Heart left ventricle (tissue), 13 donors: ENCODE results near the gene KCNH8.

Experiments used
- POLR2A ChIP-seq, 2 donors: fragments of 450-650 bp; IDR thresholded peaks; one replicate each; pipeline ENCODE4 v1.6.1; 2017; ENCODE audit warnings: antibody characterized with exemption in 2 of 2, mild to moderate bottlenecking in 2 of 2, moderate library complexity in 2 of 2
- TF ChIP-seq, protein P1 (sequence below), 12 donors: fragments of 200-600 bp; sonication (generic) in 4 of 12; IDR thresholded peaks; one replicate each; pipeline versions ENCODE4 v1.5.0 to v1.8.0; 2018 to 2022; ENCODE audit warnings: antibody characterized with exemption in 12 of 12, mild to moderate bottlenecking in 5 of 12
- donor health status: ischemic (EF 13 %, LVEDD 7.1; RV severe dilation, severe dysfunction).
- donor health status: DM: no; HTN: yes; CAD: no.
- donor health status: DM: no; HTN: no; CAD: no.
- donor health status: ischemic (EF 25% LVEDD 6.9; RV normal size, moderate dysfunction).
- donor health status: ischemic (EF 25% LVEDD 5.7; RV mildly dilated, moderate dysfunction).
- donor health status: ischemic (EF 35%, LVEDD 5.7; RV mildly dilated, moderate dysfunction).
- donor health status: nonischemic (EF 11% LVEDD 7.7; RV severe dilation, severe dysfunction).
- donor health status: DM: yes; HTN: yes; CAD: no.
- donor health status: PGD.
- donor health status: ischemic (EF 29% LVEDD 5.4; RV normal size, mild dysfunction).
- donor health status: nonischemic (EF 23%, LVEDD 6.1; RV moderate dilation, normal function).

DNA sequence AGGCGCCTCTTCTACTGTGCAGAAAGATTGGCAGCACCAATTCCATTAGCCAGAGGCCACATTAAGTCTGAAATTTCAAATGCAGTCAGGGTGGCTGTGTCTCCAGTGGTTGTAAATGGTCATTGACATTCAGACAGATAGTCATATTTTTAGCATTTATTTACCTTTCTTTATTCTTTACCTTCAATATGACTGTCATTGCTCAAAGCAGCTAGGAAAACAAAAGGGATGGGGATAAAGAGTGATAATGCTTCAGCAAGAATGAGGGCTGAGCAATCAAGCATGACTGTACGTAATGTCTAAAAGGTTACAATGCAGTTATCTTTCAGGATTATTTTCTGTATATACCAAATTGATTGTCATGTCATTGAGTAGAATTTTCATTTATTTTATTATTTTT lies 425.3 kb downstream of the KCNH8 start:
- TF ChIP-seq, protein P1, sequence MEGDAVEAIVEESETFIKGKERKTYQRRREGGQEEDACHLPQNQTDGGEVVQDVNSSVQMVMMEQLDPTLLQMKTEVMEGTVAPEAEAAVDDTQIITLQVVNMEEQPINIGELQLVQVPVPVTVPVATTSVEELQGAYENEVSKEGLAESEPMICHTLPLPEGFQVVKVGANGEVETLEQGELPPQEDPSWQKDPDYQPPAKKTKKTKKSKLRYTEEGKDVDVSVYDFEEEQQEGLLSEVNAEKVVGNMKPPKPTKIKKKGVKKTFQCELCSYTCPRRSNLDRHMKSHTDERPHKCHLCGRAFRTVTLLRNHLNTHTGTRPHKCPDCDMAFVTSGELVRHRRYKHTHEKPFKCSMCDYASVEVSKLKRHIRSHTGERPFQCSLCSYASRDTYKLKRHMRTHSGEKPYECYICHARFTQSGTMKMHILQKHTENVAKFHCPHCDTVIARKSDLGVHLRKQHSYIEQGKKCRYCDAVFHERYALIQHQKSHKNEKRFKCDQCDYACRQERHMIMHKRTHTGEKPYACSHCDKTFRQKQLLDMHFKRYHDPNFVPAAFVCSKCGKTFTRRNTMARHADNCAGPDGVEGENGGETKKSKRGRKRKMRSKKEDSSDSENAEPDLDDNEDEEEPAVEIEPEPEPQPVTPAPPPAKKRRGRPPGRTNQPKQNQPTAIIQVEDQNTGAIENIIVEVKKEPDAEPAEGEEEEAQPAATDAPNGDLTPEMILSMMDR (IDR thresholded peaks at IDR 0.05): no peak
- no peak for TF ChIP-seq POLR2A (IDR thresholded peaks at IDR 0.05)
